CD4-positive, alpha-beta T cell treated with Interleukin-6 for 4 hours (primary cell): ENCODE measurements around the gene MID1.

Experiments used
- DNase-seq: peaks from one replicate; pipeline ENCODE4 v3.0.0-alpha.2; 2020; ENCODE audit warnings: mixed read lengths

MID1 gene

DNA sequence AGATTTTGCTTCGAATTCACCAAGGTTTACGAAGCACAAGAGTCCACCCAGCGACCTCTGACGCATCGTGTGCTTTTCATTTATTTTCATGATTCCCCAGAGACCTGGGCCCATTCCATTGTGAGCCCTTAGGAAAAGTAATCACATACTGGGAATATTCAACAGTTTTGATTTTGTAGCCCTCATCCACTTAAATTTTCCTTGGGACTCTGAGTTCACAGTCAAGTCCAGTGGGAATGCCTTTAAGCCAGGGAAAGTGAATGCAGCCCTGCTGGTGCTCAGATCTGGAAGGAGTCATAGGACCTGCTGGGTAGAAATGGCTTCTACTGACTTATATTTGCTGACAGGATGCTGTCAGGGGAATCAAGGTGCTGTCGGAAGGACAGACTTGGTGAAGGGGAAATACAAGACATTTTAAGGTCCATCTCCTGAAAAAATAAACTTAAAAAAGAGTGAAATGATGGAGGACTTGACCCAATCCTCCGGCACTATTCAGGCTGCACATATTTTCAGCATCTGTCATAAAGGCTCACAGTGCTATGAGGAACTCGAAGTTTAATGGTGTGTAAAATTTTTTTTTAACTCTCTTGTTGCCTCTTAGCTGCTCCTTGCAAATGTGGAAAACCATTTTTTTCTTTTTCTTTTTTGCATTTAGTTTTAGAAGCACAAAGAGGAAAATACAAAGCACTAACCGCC lies 204.9 kb downstream of the MID1 start:
- DNase-seq, result no peak

GRCh38 chrX:10414862-10415261 lies 205.5 kb downstream of the MID1 start:
- DNase-seq, result no peak

DNA sequence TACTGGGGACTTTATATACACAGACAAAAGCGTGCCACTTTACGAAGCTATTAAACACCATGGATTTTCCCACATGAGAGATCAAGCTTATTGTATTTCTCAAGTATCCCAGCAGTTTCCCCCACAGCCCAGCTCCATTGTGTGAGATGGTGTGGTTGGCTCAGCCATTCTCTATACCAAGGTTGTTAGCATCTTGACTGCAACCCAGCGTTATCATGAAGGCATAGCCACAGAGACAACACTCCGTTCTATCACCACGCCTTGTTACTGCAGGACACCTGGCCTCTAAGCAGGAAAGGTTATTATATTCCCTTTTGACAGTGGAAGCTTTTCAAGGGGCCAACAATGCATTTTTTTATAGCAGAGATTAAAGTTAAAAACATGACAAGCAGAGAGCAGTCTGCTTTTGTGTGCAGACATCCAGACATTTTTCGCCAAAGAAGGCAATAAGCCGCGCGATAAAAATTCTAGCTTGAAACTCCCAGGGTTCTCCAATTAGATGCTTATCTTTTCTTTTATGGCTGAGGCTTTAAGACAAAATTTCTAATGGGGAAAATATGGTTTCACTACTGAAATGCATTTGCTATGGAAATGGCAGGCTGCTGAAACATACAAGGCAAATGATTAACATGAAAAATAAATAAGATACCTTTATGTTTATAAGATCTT lies 206.1 kb downstream of the MID1 start:
- DNase-seq, result no peak

GRCh38 chrX:10404436-10404835 lies 215.9 kb downstream of the MID1 start:
- DNase-seq, result no peak

- DNase-seq, result no peak
Observed at GRCh38 chrX:10401239-10401638, 219.1 kb downstream of the MID1 start.

GRCh38 chrX:10399043-10399741 lies 221.2 kb downstream of the MID1 start:
- no peak for DNase-seq

DNA sequence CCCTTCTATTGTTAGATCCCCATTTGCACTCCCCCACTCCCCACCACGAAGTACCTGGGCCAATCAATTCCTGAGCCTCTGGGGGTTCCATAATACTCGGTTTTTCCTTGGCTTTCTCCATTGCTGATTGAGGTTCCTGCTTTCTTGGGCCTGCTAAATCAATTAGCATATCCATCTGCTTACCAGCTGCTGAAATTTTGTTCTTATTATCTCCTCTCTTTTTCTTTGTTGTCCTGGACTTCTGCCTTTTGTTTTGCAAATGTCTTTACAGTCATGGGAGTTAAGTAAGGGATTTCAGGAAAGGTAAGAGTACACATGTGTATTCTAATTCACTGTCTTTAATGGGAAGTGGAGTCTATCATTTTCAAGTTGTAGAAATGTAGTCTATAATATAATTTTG lies 222.2 kb downstream of the MID1 start:
- DNase-seq, result no peak

GRCh38 chrX:10397349-10397748 lies 223.0 kb downstream of the MID1 start:
- no peak for DNase-seq

- no peak for DNase-seq
Observed at GRCh38 chrX:10395643-10396042, 224.7 kb downstream of the MID1 start.
